HG03095 (cell line): ENCODE results near the gene GPHA2.

Experiments
- ATAC-seq: cut with Tn5 transposase; IDR thresholded peaks from one replicate; pipeline ENCODE4 v1.9.1; 2021; ENCODE audit warnings: moderate library complexity; ENCODE audit not compliant: unreplicated experiment

The GPHA2 gene

DNA sequence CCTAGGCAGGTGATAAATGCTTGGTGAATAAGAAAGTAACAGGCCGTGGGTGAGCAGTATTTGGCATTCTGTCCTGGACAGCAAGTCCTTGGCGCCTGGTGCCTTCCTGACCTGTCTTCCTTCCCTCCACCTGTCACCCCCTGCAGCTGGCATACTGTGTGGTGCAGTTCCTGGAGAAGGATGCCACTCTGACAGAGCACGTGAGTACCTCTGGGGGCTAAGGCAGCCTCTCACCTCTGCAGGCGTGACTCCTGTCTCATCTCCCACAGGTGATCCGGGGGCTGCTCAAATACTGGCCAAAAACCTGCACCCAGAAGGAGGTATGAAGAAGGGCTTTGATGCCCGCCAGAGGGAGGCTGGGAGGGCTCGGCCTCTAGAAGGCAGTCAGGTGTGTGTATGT lies 4.4 kb downstream of the GPHA2 start:
- no peak for ATAC-seq

DNA sequence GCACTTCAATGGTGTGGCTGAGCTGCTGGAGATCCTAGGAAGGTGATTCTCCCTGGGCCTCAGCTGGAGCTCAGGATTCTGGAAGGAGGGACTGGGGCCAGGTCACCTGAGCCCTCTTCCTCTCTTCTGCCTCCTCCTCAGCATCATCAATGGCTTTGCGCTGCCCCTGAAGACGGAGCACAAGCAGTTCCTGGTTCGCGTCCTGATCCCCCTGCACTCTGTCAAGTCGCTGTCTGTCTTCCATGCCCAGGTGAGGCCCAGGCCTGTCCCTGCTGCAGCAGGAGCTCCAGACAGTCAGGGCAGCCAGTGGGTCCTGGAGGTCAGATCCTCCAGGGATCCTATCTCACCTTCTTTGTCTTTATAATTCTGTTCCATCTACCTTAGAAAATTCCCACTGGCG lies 5.4 kb downstream of the GPHA2 start:
- ATAC-seq: no peak

DNA sequence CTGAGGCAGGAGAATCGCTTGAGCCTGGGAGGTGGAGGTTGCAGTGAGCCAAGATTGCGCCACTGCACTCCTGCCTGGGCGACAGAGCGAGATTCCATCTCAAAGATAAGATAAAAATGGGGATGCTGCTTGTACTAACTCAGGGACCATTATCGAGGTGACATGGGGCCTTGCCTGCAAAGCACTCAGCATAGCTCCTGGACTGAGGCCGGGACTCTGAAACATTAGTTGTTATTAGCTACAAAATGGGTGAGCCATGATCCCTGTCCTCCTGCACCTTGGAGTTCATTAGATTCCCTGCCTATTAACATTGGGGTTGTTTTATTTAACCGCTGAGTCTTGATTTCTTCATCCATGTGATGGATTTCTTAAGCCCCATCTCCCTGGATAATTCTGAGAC lies 6.1 kb downstream of the GPHA2 start:
- ATAC-seq: no peak

- ATAC-seq: no peak
Measured at GRCh38 chr11:64928957-64929356, 6.7 kb downstream of the GPHA2 start.

GRCh38 chr11:64926689-64927088 lies 9.0 kb downstream of the GPHA2 start:
- ATAC-seq: no peak

DNA sequence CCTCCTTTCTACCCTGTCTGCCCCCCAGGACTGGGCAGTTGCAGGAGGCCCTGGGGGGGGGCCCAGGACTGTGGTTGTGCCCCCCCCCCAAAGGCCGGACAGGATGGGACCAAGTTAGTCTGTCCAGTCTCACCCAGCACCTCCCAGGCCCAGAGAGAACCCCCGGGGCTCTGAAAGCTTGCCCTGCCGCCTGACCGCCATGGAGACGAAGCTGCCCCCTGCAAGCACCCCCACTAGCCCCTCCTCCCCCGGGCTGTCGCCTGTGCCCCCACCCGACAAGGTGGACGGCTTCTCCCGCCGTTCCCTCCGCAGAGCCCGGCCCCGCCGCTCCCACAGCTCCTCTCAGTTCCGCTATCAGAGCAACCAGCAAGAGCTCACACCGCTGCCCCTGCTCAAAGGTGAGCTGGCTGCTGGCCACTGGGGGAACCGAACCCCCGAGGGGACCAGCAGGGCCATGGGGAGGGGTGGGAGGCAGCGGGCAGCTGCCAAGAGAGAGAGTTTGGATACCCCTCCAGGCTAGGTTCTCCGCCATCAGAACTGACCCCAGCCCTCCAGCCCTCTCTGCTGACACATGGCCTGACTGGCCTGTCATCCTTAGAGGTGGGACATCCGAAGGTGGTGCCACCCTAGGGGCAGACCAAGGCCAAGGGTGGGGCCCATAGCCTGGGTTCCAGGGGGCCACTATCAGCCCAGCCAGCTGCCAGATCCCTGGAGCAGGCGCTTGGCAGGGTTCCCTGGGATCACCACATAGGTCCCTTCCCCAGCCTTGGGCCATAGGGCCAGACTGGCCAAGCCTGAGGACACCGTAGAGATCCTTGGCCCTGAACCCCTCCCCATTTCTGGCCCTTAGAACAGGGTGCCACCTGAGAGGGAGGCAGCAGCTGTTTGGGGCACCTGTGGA lies 9.9 kb downstream of the GPHA2 start:
- ATAC-seq: no peak

DNA sequence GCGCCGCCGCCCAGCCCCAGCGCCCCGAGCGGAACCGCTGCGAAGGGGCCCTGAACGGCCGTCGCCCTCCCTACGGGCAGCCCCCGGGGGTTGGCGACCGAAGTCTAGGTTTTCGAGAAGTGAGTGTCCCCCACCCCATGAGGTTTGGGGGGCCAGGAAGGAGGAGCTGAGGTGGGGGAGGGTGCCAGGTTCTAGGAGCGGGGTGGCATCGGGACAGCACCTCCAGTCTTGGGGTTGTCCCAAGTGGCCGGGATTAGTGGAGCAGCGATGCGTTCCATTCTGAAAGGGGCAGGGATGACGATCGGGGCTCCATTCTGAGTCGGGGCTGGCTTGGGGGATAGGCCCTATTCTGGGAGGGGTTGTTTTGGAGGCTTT lies 10.8 kb downstream of the GPHA2 start:
- peak; percentile 2 for ATAC-seq

DNA sequence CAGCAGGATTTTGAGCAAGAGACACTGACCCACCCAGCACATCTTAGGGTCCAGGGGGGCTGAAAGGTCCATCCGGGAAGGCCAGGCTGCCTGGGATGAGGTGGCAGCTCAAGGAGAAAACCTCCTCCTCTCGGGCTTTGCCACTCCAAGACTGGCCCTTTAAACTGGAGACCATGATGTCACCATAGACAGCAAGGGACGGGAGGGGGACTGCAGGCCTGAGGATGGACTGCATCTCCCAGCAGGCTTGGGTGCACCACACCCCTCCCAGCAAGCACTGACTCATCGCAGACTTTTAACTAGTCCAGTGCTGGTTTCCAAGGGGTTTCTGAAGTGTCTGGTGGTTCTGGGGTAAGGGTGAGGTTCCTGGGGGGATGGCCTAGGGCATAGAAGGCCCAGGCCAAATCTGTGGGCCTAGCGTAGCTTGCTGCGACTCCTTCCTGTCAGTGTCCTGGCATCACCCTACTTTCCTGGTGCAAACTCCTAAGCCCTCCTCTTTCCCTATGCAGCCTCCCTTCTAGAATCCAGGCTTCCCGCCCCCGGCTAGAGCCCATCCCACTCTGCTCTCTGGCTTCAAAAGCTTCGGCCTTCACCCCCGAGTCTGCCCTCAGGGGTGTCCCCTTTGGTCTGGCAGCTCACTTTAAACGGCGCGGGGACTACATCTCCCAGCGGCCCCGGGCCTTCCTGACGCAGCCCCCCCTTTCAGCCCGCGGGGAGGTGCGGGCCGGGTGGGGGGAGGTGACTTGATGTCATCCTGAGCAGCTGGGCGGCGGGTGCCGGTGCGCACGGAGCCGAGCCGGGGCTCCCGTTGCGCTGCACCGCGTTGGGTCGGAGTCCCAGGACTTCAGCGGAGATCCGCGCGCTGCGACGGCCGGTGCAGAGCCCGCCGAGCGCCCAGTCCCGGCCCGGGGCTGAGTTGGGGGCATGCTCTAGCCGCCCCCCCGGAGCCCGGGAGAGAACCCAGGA lies 11.5 kb downstream of the GPHA2 start, which contains the start of gene PPP2R5B:
PPP2R5B (plus strand) TSS at position 746 of the 966 bp plus-strand sequence. CDS start 1,046 bp downstream, outside the sequence.
- peak; percentile 73 for ATAC-seq

DNA sequence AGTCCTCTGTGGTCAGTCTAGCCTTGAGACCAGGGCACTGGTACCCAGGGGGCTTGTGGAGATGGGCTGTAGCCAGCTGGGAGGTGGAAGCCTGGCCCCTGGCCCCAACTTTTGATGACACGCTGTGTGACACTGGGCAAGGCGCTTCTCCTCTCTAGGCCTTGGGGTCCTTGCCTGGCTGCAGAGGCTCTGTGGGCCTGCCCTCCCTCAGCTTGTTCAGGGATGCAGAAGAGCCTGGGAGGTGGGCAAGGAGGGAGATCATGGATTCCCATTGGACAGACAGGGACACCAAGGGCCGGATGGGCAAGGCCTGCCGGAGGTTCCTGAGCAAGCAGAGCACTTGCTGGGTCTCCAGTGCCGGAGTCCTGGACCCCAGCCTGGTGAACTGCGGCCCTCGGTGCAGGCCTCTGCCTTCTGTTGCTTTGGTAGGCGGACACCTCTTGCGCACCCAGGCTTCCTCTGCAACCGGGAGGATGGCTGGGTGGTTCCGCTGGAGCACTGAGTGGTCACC lies 12.5 kb downstream of the GPHA2 start:
- ATAC-seq: no peak

DNA sequence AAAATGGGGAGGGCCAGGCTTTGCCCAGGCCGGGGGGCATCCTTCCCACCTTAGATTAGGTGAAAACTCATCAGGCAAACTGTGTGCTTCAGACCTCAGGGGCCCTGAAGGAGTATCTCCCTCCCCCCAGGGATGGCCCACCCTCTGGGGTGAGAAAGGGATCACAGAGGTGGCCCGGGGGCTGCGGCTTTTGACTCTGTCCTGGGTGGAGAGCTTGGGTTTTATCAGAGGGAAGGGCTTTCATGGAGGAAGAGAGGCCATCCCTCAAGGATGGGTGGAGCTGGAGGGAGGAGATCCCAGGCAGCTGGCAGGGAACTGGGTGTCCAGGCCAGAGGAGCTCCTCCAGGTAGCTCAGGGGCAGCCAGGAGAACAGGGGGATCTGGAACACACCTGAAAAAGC lies 14.3 kb downstream of the GPHA2 start:
- ATAC-seq: no peak

DNA sequence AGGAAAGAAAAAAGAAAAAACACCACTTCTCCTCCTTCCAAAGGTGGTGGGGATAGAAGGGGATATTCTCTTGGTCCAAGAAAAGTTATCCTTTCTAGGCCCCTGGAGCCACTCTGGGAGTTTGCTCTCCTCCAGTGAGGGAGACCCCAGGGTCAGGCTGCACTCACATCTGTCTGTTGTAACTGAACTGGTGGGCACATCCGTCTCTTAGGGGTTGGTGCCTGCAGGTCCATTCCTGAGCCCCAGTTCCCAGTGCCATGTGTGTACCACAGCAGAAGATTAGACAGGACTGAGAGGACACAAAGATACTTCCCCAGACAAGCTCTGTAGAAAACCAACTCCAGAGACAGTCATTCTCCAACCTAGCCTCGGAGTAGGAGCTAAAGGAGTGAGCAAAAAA lies 15.6 kb downstream of the GPHA2 start:
- ATAC-seq: no peak

DNA sequence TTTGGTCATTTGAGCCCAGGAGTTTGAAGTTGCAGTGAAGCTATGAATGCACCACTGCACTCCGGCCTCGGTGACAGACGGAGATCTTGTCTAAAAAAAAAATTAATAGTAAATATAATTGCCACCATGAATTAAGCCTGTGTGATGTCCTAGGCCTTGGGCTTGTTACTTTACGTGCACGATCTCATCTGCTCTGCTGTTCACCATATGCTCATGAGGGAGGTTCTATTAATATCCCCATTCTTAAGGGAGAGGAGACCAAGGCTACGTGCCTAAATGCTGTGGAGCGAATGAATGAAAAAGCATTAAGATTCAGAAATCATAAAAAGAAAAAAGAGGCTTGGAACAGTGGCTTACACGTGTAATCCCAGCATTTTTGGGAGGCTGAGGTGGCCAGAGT lies 16.1 kb downstream of the GPHA2 start:
- no peak for ATAC-seq

DNA sequence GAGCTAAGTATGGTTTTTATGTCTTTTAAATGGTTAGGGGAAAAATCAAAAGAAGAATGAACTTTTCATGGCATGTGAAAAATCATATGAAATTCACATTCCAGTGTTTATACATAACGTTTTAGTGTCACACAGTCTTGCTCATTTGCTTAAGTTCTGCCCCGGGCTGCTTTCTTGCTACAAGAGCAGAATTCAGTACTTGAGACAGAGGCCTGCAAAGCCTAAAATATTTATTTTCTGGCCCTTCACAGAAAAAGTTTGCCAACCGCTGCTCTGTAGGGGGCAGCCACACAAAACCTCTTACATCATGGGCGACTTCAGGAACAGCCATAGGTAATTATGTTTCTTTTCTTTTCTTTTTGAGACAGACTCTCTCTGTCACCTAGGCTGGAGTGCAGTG lies 17.7 kb downstream of the GPHA2 start:
- ATAC-seq: no peak

DNA sequence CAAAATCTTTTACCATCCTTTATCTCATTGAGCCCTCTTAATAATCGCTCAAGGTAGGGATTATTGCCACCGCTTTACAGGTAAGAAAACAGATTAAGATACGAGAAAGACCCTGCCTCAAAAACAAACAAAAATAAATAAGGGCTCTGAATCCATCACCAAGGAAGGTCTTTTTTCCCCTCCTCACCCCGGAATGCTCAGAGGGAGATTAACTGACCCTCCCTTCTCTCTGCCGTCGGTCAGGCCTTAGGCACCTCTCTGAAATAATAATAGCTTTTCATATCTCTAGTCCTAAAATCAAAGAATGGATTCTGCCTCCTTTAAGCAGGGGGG lies 18.1 kb downstream of the GPHA2 start:
- ATAC-seq: no peak

- ATAC-seq: peak; percentile 88
Measured at GRCh38 chr11:64916775-64917662, 18.7 kb downstream of the GPHA2 start, which contains the start of gene ATG2A. Gene ATG2A, minus strand, starts transcription at chr11:64917209. Its CDS starts 74 bp downstream, at chr11:64917135.

- no peak for ATAC-seq
Measured at GRCh38 chr11:64916040-64916774, 19.5 kb downstream of the GPHA2 start.

- ATAC-seq: no peak
Measured at GRCh38 chr11:64915376-64915887, 20.3 kb downstream of the GPHA2 start.

GRCh38 chr11:64914123-64914522 lies 21.6 kb downstream of the GPHA2 start:
- ATAC-seq: no peak

GRCh38 chr11:64913171-64913727 lies 22.4 kb downstream of the GPHA2 start:
- no peak for ATAC-seq
